ENCODE data around the gene ANAPC2.

Gene ANAPC2

DNA sequence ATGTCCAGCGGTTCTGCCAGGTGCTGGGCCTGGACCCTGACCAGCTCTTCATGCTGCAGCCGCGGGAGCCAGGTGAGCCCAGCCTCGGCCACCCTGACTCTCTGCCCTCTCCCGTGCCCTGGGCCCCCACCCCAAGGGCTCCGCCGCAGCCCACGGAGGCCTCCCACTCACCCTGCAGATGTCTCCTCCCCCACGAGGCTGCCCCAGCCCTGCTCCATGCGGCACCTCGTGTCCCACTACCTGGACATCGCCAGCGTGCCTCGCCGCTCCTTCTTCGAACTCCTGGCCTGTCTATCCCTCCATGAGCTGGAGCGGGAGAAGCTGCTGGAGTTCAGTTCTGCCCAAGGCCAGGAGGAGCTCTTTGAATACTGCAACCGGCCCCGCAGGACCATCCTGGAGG is 26.3 kb upstream of the ANAPC2 start:
- H3K9ac ChIP-seq: no peak overlapping the region
- no peak for TF ChIP-seq Cebpa-rat (IDR thresholded peaks at IDR 0.05)
- no peaks in the 10 kb centered on the region for H3K9me3 ChIP-seq
- H3K4me2 ChIP-seq: no peak overlapping the region
- H3K27me3 ChIP-seq: no peaks in the 10 kb centered on the region
- peaks cover 47% of the 10 kb centered on the region for H3K4me1 ChIP-seq
- no peaks in the 10 kb centered on the region; the same call in 1 of the 2 replicates for H4K20me1 ChIP-seq
- H3K4me3 ChIP-seq: no peak overlapping the region
- H3K27ac ChIP-seq: no peak overlapping the region
- H3K36me3 ChIP-seq: peaks cover 73% of the 10 kb centered on the region

DNA sequence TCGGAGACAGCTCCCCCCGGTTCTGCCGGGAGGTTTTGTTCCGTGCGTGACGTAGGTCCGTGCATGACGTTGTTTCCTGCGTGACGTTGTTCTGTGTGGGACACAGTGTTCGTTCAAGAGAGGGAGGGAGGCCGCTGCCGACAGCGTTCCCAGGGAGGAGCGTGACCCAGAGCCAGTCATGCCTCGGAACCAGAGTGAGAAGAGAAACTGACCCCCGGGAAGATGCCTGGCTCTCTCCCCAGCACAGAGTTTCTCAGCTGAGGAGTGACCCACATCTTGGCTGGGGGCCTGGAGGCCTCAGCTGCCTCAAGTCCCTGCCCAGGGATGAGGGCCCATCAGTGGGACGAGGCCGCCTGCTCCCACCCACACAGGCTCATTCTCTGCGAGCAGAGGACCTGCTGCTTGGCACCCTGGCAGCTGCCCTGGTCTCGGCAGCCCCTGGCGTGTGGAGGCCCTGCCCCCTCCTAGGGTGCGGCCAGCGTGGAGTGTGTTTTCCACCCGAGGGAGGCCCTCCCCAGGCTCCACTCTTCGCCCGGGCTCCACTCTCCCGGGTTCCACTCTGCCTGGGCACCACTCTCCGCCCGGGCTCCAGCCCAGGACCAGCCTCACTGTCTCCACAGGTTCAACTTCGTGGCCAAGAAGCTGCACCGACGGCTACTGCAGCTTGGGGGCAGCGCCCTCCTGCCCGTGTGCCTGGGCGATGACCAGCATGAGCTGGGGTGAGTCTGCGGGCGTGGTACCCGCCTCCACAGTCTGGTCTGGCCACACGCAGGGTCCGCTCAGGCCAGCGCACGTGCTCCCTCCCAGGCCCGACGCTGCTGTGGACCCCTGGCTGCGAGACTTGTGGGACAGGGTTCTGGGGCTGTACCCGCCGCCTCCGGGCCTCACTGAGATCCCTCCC is 25.1 kb upstream of the ANAPC2 start:
- no peak for TF ChIP-seq Cebpa-rat (IDR thresholded peaks at IDR 0.05)
- Histone ChIP-seq H3K27me3 (no peaks in the 10 kb centered on the region), H3K4me1 (peaks cover 47% of the 10 kb centered on the region), H3K27ac (no peak overlapping the region), H4K20me1 (no peaks in the 10 kb centered on the region; the same call in 1 of the 2 replicates), H3K9ac (no peak overlapping the region), H3K4me3 (no peak overlapping the region), H3K36me3 (peaks cover 74% of the 10 kb centered on the region), H3K9me3 (no peaks in the 10 kb centered on the region), H3K4me2 (no peak overlapping the region)

DNA sequence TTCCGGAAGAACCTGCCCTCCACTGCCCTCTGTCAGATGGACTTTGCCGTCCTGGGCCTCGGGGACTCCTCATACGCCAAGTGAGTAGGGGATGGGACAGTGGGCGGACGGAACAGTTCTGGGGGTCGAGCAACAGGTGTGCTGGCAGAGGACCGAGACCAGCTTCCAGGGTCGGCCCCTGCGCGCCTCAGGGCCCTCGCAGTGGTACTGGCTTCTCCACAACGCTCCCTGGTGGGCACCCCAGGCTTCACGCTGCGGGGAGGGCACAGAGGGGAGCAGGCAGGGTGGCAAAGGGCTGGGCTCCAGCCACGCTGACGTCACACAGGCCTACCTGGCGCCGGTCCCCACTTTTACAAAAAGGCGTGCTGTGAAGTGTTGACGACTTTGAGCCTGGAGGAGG is 24.2 kb upstream of the ANAPC2 start:
- Histone ChIP-seq H3K4me1 (peaks cover 40% of the 10 kb centered on the region), H4K20me1 (peaks cover under 1% of the 10 kb centered on the region; the same call in 1 of the 2 replicates), H3K4me2 (no peak overlapping the region), H3K4me3 (no peak overlapping the region), H3K9me3 (no peaks in the 10 kb centered on the region), H3K36me3 (peaks cover 74% of the 10 kb centered on the region), H3K27ac (no peak overlapping the region), H3K9ac (no peak overlapping the region), H3K27me3 (no peaks in the 10 kb centered on the region)
- no peak for TF ChIP-seq Cebpa-rat (IDR thresholded peaks at IDR 0.05)

DNA sequence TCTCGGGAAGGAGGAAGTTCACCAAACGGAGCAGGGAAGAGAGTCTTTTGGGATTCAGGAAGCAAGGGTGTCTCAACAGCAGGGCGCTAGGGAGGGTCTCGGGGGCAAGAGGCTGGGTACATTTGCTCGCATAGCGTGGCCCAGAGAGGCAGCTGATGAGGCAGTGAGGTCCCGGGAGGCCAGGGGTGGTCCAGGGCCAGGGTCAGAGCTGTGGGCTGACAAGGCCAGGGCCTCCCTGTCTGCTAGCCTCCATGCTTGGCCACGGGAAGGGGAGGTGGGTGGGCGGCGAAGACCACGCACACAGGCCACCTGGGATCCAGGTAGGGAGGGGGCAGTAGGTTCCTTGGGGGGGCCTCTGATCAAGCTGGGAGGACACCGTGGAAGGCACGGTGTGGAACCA is 23.2 kb upstream of the ANAPC2 start:
- Histone ChIP-seq H4K20me1 (peaks cover 10% of the 10 kb centered on the region; the same call in 1 of the 2 replicates), H3K4me1 (peaks cover 40% of the 10 kb centered on the region), H3K9me3 (no peaks in the 10 kb centered on the region), H3K27ac (no peak overlapping the region), H3K4me2 (no peak overlapping the region), H3K9ac (no peak overlapping the region), H3K27me3 (no peaks in the 10 kb centered on the region), H3K4me3 (no peak overlapping the region), H3K36me3 (peaks cover 78% of the 10 kb centered on the region)
- TF ChIP-seq Cebpa-rat (IDR thresholded peaks at IDR 0.05): no peak

DNA sequence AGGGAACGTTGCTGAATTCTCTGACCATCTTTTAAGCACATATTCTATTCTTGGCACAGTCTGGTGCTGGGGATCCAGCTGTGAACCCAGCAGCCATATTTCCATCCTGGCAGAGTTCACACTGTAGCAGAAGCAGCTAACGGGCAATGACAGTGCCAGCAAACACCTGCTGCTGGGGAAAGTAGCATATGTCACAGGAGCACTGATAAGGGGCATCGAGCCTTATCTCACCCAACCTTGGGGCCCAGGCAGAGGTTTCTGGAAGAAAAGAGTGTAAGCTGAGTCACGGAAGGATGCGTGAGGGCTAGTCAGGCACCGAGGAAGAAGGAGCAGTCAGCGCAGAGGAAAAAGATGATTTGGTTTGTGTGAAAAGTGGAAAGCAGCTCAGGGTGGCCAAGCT is 18.2 kb upstream of the ANAPC2 start:
- peaks cover 69% of the 10 kb centered on the region for H3K4me1 ChIP-seq

DNA sequence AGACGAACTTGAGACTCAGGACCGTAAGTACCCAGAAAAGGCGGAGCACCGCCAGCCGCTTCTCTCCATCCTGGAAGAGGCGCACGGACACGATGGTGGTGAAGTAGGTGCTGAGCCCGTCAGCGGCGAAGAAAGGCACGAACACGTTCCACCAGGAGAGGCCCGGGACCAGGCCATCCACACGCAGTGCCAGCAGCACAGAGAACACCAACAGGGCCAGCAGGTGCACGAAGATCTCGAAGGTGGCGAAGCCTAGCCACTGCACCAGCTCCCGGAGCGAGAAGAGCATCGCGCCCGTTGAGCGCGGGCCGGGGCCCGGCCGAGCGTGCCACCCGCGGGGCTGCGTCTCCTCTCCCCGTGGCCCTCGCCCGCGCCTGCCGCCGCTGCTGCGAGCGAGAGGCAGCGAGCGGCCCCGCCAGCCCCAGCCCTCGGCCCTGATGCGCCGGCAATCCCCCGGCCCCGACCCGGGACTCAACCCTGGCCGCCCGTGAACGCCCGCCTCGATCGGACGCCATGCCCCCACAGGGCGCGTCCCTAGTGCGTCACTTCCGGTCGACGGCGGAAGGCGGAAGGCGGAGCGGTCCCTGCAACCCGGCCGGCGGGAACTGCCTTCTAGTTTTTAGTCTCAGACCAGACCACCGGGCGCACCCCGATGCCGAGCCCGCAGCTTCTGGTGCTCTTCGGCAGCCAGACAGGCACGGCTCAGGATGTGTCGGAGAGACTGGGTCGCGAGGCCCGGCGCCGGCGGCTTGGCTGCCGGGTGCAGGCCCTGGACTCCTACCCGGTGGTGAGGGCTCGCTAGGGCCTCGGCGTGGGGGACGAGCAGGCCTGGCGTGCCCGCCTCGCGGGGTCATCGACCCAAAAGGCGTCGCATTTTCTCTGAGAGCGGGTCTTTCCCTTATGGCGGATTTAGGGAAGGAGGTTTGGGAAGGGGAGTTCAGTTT is 17.0 kb upstream of the ANAPC2 start, which contains the start of the genes NDOR1 and TMEM203:
Gene NDOR1 (plus strand): TSS at position 575 of the 944 bp plus-strand sequence. CDS start 78 bp downstream, at position 653.
Gene TMEM203 (minus strand): TSS at position 523 of the 944 bp plus-strand sequence. CDS start 234 bp downstream, at position 289.
- Histone ChIP-seq H3K27me3 (no peaks in the 10 kb centered on the region), H3K4me2 (peak within 1 kb of the TSS; percentile 100), H3K36me3 (peaks cover 32% of the 10 kb centered on the region), H3K9ac (peak within 1 kb of the TSS; percentile 91), H3K27ac (peak within 1 kb of the TSS; percentile 91), H3K4me1 (peaks cover 69% of the 10 kb centered on the region), H3K4me3 (peak within 1 kb of the TSS; percentile 84), H4K20me1 (peaks cover 59% of the 10 kb centered on the region), H3K9me3 (no peaks in the 10 kb centered on the region)
- no peak for TF ChIP-seq Cebpa-rat (IDR thresholded peaks at IDR 0.05)

More for the DNA sequence above, 18.2 kb upstream of the ANAPC2 start:
- Histone ChIP-seq H3K9ac (peak overlapping the region; percentile 91), H4K20me1 (peaks cover 56% of the 10 kb centered on the region), H3K9me3 (no peaks in the 10 kb centered on the region), H3K36me3 (peaks cover 37% of the 10 kb centered on the region), H3K27ac (no peak overlapping the region), H3K27me3 (no peaks in the 10 kb centered on the region), H3K4me2 (peak overlapping the region; percentile 100), H3K4me3 (peak overlapping the region; percentile 84)
- TF ChIP-seq Cebpa-rat (IDR thresholded peaks at IDR 0.05): no peak

DNA sequence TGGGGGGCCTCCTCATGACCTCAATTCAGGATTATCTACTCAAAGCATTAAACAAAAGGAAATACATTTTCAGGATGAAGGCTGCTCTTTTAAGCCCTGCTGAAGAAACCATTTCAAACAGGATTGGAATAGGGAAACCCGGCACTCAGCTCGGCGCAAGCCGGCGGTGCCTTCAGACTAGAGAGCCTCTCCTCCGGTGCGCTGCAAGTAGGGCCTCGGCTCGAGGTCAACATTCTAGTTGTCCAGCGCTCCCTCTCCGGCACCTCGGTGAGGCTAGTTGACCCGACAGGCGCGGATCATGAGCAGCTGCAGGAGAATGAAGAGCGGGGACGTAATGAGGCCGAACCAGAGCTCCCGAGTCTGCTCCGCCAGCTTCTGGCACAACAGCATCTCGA is 16.4 kb upstream of the ANAPC2 start:
- peaks cover 25% of the 10 kb centered on the region for H3K36me3 ChIP-seq
- peak overlapping the region; percentile 91 for H3K27ac ChIP-seq
- H3K27me3 ChIP-seq: no peaks in the 10 kb centered on the region
- peak overlapping the region; percentile 91 for H3K9ac ChIP-seq
- peak overlapping the region; percentile 84 for H3K4me3 ChIP-seq
- peak overlapping the region; percentile 100 for H3K4me2 ChIP-seq
- H3K9me3 ChIP-seq: no peaks in the 10 kb centered on the region
- no peak for TF ChIP-seq Cebpa-rat (IDR thresholded peaks at IDR 0.05)
- peaks cover 59% of the 10 kb centered on the region for H4K20me1 ChIP-seq
- peaks cover 64% of the 10 kb centered on the region for H3K4me1 ChIP-seq

DNA sequence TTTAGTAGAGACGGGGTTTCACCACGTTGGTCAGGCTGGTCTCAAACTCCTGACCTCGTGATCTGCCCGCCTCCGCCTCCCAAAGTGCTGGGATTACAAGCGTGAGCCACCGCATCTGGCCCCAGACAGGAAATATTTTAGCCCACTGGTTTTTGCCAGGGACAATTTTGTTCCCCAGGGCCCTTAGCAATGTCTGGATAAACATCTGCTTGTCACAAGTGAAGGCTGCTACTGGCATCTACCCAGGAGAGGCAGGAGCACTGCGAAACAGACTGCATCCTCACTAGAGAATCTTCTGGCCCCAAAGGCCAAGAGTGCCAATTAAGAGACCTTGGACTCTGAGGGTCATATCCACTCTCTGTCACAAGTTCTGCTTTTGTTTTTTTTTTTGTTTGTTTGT is 14.6 kb upstream of the ANAPC2 start:
- no peak overlapping the region for H3K4me3 ChIP-seq
- H4K20me1 ChIP-seq: peaks cover 77% of the 10 kb centered on the region
- no peaks in the 10 kb centered on the region for H3K9me3 ChIP-seq
- peaks cover 12% of the 10 kb centered on the region for H3K36me3 ChIP-seq
- H3K9ac ChIP-seq: peak overlapping the region; percentile 56; the same call in 1 of the 2 replicates
- H3K4me1 ChIP-seq: peaks cover 78% of the 10 kb centered on the region
- TF ChIP-seq Cebpa-rat (IDR thresholded peaks at IDR 0.05): no peak
- peak overlapping the region; percentile 100 for H3K4me2 ChIP-seq
- H3K27ac ChIP-seq: peak overlapping the region; percentile 41
- peaks cover 4% of the 10 kb centered on the region; the same call in 1 of the 2 replicates for H3K27me3 ChIP-seq

DNA sequence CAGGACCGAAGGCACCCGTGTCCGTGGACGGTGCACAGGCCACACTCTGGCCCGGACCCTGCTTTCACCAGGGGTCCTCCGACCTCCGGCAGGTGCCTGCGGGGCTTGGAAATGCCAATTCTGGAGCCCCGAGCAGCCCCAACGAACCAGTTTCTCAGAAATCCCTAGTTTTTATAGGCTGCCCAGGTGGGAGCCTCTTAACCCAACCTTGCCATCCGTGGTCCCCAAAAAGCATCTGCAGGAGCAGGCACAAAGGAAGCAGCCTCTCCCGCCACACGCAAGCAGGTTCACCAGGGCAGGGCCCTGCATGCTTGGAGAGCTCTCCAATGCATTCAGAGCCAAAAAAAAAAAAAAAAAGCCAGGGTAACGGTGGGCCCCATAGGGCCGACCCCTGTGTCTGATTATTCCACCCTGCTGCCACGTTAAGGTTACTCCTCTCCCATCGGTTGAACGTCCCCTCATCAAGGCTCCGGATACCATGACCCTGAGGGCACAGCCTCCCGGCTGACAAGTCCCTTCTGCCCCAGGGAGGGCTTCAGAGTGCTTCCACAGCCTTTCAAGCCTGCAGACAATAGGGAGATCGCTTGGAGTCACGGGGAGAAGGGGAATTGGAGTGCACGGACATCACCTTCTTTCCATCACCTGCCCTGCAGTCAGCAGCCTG is 13.0 kb upstream of the ANAPC2 start:
- H3K9me3 ChIP-seq: no peaks in the 10 kb centered on the region
- H3K36me3 ChIP-seq: no peaks in the 10 kb centered on the region; the same call in 1 of the 2 replicates
- H3K27me3 ChIP-seq: peaks cover 4% of the 10 kb centered on the region; the same call in 1 of the 2 replicates
- no peak for TF ChIP-seq Cebpa-rat (IDR thresholded peaks at IDR 0.05)
- H3K4me1 ChIP-seq: peaks cover 74% of the 10 kb centered on the region
- peak overlapping the region; percentile 83 for H3K27ac ChIP-seq
- H4K20me1 ChIP-seq: peaks cover 81% of the 10 kb centered on the region
- peak overlapping the region; percentile 86 for H3K9ac ChIP-seq
- peak overlapping the region; percentile 88 for H3K4me3 ChIP-seq
- peak overlapping the region; percentile 100 for H3K4me2 ChIP-seq

All from BLaER1 (cell line).